WI38 (cell line): Measurements from ENCODE around the gene PNMT.

Source experiments
- H3K4me3 ChIP-seq: 2 replicates; pipeline ENCODE4 v1.5.1; 2011; ENCODE audit warnings: low read depth, mild to moderate bottlenecking, control low read depth, low read length
- TF ChIP-seq, protein P1 (sequence below): IDR thresholded peaks from 2 replicates; pipeline ENCODE4 v1.5.1; 2012; ENCODE audit warnings: low read depth, mild to moderate bottlenecking, control low read depth, low read length

Gene PNMT

DNA sequence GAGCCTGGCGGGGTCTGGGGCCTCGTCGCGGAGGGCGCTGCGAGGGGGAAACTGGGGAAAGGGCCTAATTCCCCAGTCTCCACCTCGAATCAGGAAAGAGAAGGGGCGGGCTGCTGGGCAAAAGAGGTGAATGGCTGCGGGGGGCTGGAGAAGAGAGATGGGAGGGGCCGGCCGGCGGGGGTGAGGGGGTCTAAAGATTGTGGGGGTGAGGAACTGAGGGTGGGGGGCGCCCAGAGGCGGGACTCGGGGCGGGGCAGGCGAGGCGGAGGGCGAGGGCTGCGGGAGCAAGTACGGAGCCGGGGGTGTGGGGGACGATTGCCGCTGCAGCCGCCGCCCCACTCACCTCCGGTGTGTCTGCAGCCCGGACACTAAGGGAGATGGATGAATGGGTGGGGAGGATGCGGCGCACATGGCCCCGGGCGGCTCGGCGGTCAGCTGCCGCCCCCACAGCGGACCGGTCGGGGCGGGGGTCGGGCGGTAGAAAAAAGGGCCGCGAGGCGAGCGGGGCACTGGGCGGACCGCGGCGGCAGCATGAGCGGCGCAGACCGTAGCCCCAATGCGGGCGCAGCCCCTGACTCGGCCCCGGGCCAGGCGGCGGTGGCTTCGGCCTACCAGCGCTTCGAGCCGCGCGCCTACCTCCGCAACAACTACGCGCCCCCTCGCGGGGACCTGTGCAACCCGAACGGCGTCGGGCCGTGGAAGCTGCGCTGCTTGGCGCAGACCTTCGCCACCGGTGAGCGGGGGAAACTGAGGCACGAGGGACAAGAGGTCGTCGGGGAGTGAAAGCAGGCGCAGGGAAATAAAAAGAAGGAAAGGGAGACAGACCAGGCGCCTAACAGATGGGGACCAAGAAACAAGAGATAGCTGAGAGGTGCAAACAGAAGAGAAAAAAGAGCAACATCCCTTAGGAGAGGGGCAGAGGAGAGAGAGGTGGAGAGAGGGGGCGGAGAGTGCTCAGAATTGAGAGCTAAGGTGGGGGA, at the start of gene PNMT:
Gene PNMT, plus strand, starts transcription at position 509 of the 980 bp plus-strand sequence. Its CDS starts 23 bp downstream, at position 532.
- TF ChIP-seq, protein P1, sequence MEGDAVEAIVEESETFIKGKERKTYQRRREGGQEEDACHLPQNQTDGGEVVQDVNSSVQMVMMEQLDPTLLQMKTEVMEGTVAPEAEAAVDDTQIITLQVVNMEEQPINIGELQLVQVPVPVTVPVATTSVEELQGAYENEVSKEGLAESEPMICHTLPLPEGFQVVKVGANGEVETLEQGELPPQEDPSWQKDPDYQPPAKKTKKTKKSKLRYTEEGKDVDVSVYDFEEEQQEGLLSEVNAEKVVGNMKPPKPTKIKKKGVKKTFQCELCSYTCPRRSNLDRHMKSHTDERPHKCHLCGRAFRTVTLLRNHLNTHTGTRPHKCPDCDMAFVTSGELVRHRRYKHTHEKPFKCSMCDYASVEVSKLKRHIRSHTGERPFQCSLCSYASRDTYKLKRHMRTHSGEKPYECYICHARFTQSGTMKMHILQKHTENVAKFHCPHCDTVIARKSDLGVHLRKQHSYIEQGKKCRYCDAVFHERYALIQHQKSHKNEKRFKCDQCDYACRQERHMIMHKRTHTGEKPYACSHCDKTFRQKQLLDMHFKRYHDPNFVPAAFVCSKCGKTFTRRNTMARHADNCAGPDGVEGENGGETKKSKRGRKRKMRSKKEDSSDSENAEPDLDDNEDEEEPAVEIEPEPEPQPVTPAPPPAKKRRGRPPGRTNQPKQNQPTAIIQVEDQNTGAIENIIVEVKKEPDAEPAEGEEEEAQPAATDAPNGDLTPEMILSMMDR: peak; percentile 67; the same call in 1 of the 2 replicates
- 0 out of 2 replicates have a peak within 1 kb of the TSS, but pooled peaks have one; percentile 10 for H3K4me3 ChIP-seq

- peak overlapping the region; percentile 58; the same call in 1 of the 2 replicates for H3K4me3 ChIP-seq
- TF ChIP-seq, protein P1: no peak
Observed at GRCh38 chr17:39618956-39619785, 49.1 kb upstream of the PNMT start.

DNA sequence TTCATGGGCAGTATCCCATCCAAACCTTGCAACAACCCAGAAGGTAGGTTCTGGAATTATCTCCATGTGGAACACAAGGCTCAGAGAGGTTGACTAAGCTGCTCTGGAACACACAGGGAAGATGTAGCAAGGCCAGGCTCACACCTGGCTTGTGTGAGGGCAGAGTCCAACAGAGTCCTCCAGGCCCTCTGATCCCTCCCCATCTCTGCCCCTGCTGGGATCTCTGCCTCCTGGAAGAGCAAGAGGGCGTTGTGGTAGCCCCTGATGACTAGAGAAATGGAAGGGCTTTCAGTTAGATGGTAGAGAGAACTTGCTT, 48.5 kb upstream of the PNMT start:
- H3K4me3 ChIP-seq: no peak overlapping the region
- TF ChIP-seq, protein P1: no peak

DNA sequence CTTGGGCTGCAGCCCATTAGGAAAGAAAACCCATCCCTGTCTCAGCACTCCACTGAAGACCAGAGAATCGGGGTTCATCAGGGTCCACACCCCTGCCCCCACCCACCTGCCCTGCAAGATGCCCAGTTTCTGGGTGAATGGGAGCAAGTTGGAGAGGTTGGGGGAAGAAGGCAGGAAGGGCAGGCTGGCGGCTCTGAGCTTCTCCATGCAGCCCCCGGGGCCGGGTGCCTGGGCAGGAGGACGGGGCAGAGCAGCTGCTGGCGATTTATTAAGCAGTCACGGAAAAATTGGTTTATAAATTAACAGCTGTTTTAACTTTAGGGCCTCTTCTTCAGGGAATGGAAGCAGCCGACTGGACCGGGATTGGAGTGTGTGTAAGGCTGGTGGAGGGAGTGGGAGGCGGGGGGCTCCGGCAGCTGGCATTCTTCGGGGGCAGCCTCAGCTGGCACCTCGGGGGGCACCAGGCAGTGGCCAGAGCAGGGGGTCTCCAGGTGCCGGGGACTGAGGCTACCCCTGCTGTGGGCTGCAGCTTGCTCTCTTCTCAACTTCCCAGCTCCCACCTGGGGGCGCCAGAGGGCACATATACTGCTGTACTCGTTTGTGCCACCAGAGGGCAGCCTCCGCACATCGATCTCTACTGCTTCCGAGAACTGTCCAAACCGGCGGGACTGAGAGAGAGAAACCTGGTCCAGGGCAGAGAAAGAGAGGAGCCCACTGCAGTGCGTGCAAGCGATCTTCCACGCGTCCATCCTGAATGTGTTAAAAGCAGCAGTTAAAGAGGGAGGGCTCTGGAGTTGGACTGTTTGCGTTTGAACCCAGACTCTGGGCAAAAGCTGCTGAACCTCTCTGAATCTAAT, 46.5 kb upstream of the PNMT start:
- H3K4me3 ChIP-seq: no peak overlapping the region
- TF ChIP-seq, protein P1: peak; percentile 100

DNA sequence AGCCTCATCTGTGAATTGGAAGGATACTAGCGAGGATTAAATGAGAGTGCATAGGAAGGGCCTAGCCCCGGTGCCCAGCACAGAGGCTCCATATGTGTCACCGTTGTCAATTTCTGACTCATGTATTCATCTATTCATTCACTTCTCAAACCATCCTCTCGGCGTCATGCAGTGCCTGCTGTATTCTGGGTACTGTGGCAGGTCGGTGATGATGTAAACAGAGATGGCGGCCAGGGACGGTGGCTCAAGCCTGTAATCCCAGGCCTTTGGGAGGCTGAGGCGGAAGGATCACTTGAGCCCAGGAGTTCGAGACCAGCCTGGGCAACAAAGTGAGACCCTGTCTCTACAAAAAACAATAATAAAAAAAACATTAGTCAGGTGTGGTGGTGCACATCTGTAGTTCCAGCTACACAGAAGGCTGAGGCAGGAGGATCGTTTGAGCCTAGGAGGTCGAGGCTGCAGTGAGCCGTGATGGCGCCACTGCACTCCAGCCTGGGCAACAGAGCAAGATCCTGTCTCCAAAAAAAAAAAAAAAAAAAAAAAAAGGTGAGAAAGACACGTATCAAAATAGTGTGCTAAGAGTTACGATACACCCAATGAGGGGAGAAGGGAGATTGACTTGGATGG, 45.8 kb upstream of the PNMT start:
- TF ChIP-seq, protein P1: no peak
- H3K4me3 ChIP-seq: no peak overlapping the region

GRCh38 chr17:39623356-39623950, 44.8 kb upstream of the PNMT start:
- H3K4me3 ChIP-seq: no peak overlapping the region
- TF ChIP-seq, protein P1: peak; percentile 96
